Heart left ventricle (tissue), 13 donors: ENCODE results near the gene FAM117B.

Experiments
- POLR2A ChIP-seq, 2 donors: fragments of 450-650 bp; IDR thresholded peaks; one replicate each; pipeline ENCODE4 v1.6.1; 2017; ENCODE audit warnings: antibody characterized with exemption in 2 of 2, mild to moderate bottlenecking in 2 of 2, moderate library complexity in 2 of 2
- TF ChIP-seq, protein P1 (sequence below), 12 donors: fragments of 200-600 bp; sonication (generic) in 4 of 12; IDR thresholded peaks; one replicate each; pipeline versions ENCODE4 v1.5.0 to v1.8.0; 2018 to 2022; ENCODE audit warnings: antibody characterized with exemption in 12 of 12, mild to moderate bottlenecking in 5 of 12
- donor health status: ischemic (EF 13 %, LVEDD 7.1; RV severe dilation, severe dysfunction).
- donor health status: DM: no; HTN: yes; CAD: no.
- donor health status: DM: no; HTN: no; CAD: no.
- donor health status: ischemic (EF 25% LVEDD 6.9; RV normal size, moderate dysfunction).
- donor health status: ischemic (EF 25% LVEDD 5.7; RV mildly dilated, moderate dysfunction).
- donor health status: ischemic (EF 35%, LVEDD 5.7; RV mildly dilated, moderate dysfunction).
- donor health status: nonischemic (EF 11% LVEDD 7.7; RV severe dilation, severe dysfunction).
- donor health status: DM: yes; HTN: yes; CAD: no.
- donor health status: PGD.
- donor health status: ischemic (EF 29% LVEDD 5.4; RV normal size, mild dysfunction).
- donor health status: nonischemic (EF 23%, LVEDD 6.1; RV moderate dilation, normal function).

GRCh38 chr2:202703091-202703490 is 68.3 kb downstream of the FAM117B start:
- TF ChIP-seq, protein P1, sequence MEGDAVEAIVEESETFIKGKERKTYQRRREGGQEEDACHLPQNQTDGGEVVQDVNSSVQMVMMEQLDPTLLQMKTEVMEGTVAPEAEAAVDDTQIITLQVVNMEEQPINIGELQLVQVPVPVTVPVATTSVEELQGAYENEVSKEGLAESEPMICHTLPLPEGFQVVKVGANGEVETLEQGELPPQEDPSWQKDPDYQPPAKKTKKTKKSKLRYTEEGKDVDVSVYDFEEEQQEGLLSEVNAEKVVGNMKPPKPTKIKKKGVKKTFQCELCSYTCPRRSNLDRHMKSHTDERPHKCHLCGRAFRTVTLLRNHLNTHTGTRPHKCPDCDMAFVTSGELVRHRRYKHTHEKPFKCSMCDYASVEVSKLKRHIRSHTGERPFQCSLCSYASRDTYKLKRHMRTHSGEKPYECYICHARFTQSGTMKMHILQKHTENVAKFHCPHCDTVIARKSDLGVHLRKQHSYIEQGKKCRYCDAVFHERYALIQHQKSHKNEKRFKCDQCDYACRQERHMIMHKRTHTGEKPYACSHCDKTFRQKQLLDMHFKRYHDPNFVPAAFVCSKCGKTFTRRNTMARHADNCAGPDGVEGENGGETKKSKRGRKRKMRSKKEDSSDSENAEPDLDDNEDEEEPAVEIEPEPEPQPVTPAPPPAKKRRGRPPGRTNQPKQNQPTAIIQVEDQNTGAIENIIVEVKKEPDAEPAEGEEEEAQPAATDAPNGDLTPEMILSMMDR (IDR thresholded peaks at IDR 0.05) = no peak
- TF ChIP-seq POLR2A (IDR thresholded peaks at IDR 0.05) = no peak
